Esophagus muscularis mucosa (tissue), 3 donors: Measurements from ENCODE around the gene PDF.

Experiments used
- CTCF ChIP-seq, 3 experiments: fragments of 200-600 bp in 2 of 3; fragments of 450-650 bp in 1 of 3; sonication (generic) in 2 of 3; IDR thresholded peaks; one replicate each; pipeline ENCODE4 v1.5.1; 2017 to 2019; ENCODE audit warnings: antibody characterized with exemption in 3 of 3, mild to moderate bottlenecking in 2 of 3, moderate library complexity in 1 of 3
- POLR2AphosphoS5 ChIP-seq, 2 donors: sonication (generic); formaldehyde crosslinking; IDR thresholded peaks; one replicate each; pipeline ENCODE4 v1.6.1; 2017; ENCODE audit warnings: antibody characterized with exemption in 2 of 2

GRCh38 chr16:69319826-69320739 lies 10.3 kb downstream of the PDF start:
- no peak for TF ChIP-seq POLR2AphosphoS5 (IDR thresholded peaks at IDR 0.05)
- no peak for TF ChIP-seq CTCF (IDR thresholded peaks at IDR 0.05)
